NB4 (cell line): ENCODE measurements around the gene FTO.
A peak's percentile ranks its signal among the peaks of the same experiment; 100 is the strongest.

Experiments used
- DNase-seq: peaks from one replicate; pipeline ENCODE4 v3.0.0; 2010; ENCODE audit warnings: low read depth
- H3K4me3 ChIP-seq: one replicate; pipeline ENCODE4 v1.5.1; 2011; ENCODE audit warnings: mild to moderate bottlenecking, low read depth, low read length, moderate library complexity
- MYC ChIP-seq: IDR thresholded peaks from 2 replicates; pipeline ENCODE4 v1.6.1; 2011; ENCODE audit warnings: low read depth, low read length
- POLR2A ChIP-seq: IDR thresholded peaks from 2 replicates; pipeline ENCODE4 v1.6.1; 2011; ENCODE audit warnings: mild to moderate bottlenecking; ENCODE audit not compliant: insufficient read length; ENCODE audit errors: extremely low read depth
- TF ChIP-seq, protein P1 (sequence below): IDR thresholded peaks from one replicate; pipeline ENCODE4 v1.5.1; 2012; ENCODE audit warnings: low read depth, low read length
- TF ChIP-seq, protein P2 (sequence below): IDR thresholded peaks from 2 replicates; pipeline ENCODE4 v1.6.1; 2011; ENCODE audit warnings: low read depth, low read length

Gene FTO

DNA sequence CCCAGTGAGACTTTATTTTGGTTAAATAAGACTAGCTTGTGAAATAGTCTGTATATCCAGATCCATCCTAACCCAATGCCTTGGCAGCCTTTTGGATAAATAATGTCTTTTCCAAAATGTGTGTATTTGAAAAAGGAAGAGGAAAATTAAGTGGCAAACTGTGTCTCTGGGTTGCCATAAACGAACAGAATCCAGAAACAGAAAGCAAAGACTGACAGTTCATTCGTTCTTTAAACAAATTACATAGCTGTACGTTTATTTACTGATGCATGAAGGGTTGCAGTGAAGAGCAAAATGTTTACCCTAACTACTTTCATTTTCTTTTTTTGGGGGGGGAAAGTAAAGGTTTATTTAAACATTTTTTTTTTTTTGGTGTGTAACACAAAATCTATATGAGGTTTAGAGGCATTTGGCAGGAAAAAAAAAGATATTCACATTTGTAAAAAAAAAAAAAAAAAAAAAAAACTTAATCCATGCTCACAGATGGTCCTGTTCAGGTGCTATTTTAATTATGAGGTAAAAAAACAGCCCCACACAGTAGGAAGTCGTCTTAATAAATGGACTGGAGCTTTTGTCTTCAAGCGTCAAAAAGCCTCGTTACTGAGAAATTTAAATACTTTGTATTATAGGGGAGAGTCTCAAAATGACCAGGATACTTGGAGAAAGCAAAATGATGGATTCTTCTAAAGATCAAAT, 245.9 kb downstream of the FTO start:
- DNase-seq: no peak
- no peak overlapping the region for H3K4me3 ChIP-seq
- no peak for TF ChIP-seq MYC
- TF ChIP-seq, protein P1, sequence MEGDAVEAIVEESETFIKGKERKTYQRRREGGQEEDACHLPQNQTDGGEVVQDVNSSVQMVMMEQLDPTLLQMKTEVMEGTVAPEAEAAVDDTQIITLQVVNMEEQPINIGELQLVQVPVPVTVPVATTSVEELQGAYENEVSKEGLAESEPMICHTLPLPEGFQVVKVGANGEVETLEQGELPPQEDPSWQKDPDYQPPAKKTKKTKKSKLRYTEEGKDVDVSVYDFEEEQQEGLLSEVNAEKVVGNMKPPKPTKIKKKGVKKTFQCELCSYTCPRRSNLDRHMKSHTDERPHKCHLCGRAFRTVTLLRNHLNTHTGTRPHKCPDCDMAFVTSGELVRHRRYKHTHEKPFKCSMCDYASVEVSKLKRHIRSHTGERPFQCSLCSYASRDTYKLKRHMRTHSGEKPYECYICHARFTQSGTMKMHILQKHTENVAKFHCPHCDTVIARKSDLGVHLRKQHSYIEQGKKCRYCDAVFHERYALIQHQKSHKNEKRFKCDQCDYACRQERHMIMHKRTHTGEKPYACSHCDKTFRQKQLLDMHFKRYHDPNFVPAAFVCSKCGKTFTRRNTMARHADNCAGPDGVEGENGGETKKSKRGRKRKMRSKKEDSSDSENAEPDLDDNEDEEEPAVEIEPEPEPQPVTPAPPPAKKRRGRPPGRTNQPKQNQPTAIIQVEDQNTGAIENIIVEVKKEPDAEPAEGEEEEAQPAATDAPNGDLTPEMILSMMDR: no peak
- TF ChIP-seq, protein P2, sequence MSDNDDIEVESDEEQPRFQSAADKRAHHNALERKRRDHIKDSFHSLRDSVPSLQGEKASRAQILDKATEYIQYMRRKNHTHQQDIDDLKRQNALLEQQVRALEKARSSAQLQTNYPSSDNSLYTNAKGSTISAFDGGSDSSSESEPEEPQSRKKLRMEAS: no peak
- TF ChIP-seq POLR2A: no peak

DNA sequence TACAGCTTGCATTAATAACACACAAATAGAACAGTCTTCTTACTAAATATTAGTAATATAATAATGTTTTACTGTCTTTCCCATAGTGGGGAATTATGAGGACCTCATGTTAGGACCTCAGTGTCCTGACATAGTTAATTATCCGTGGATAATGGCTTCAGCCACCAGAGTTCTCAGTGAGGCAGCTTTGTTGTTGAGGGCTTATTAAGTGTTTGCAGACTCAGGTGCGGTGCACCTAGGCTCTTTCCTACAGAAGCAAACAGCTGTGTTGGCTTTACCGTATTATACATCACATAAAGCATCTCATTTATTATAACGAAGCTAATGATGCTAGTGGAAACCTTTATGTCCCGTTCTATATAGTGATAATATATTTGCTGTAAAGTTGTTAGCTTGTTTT, 246.7 kb downstream of the FTO start:
- no peak overlapping the region for H3K4me3 ChIP-seq
- TF ChIP-seq, protein P2: no peak
- TF ChIP-seq, protein P1: no peak
- TF ChIP-seq POLR2A: no peak
- TF ChIP-seq MYC: no peak
- no peak for DNase-seq

DNA sequence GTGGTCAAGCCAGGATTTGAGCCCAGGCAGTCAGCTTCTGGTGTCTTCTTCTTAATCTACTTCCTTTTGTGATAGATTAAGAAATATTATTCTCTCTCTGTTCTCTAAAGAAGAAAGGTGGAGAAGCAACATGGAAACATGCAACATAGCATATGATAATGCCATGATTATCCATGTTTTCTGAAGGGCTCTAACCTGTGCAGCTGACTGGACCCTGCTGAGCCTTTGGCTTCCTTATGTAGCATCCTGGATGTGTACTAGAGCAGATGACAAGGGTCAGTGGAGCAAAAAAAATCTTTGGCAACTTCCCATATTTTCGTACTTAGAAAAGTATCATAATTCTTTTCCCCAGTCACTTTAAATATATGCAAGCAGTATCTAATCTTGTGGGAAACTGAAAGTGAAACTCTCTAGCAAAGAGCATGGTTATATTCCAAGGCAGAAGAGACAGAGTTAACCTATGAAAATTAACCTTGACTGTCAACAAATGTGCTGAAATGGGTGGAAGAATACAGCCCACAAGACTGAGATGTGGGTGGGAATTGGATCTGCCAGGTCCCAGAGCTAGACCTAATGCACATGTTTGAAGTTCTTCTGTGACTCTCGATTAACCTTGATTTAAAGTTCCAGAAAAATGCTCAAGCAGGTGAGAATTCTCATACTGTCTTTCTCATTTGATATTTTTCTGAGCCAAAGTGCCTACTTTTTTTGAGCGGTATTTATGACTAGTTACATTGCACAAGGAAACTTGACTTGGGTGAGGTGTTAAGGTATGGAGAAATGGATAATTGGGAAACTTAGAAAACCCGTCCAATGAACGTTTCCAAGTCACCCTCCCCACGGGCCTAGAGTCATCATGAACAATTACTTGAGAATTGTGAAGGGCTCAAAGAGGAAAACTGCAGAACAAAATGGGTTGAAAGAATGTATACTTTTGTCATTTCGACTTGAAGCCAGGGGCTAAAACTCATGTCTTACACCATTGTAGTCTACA, 248.6 kb downstream of the FTO start:
- peak overlapping the region; percentile 2 for H3K4me3 ChIP-seq
- TF ChIP-seq POLR2A: no peak
- TF ChIP-seq, protein P1: no peak
- 0 out of 2 replicates have a peak, but pooled peaks have one; percentile 17 for TF ChIP-seq MYC
- DNase-seq: peak; percentile 70

DNA sequence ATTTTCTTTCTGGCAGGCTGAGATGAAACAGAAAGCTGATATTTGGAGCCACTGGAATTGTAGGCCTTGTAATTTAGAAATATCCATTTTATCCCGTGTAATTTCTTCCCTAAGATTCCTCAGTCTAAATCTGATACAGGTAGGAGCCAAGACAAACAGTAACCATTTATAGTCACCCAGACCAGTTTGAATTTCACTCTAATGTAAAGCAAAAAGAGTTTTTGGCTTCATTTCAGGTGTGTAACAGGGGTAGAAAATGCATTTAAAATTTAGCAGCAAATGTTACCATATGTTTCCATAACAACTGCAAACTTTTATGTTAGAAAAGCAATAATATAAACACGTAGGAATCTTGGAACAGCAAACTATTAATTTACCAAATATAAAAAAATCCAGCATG, 249.4 kb downstream of the FTO start:
- DNase-seq: no peak
- no peak overlapping the region for H3K4me3 ChIP-seq
- TF ChIP-seq, protein P1: no peak
- TF ChIP-seq, protein P2: no peak
- TF ChIP-seq MYC (no peak), POLR2A (no peak)

DNA sequence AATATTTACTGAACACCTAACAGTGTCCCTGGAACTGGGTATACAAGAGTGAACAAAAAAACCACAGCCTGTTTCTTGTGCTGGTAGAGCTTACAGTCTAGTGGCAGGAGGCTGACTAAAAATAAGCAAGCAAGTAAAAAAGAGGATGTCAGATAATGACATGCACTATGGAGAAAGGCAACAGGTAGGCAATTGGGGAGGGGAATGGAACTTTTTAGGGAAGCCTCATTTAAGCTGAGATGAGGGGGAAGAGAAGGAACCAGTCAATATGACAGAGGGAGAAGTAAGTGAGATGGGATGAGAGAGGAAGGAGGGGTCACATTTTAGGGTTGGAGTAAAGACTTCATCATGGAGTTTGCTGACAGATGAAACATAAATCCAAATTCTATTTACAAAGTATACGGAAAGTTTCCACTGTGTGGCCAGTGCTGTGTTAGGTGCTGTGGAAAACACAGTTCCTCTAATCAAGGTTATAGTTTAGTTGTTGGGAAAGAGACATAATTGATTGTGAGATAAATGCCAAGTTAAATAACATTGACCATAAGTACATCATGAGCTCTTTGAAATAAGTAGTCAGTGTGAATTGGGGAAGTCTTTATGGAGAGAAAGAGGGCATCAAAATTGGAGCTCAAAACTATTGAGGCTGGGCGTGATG, 251.4 kb downstream of the FTO start:
- peak; percentile 32 for DNase-seq
- no peak overlapping the region for H3K4me3 ChIP-seq

More for the DNA sequence above, 251.4 kb downstream of the FTO start:
- no peak for TF ChIP-seq POLR2A
- no peak for TF ChIP-seq MYC
- TF ChIP-seq, protein P2: no peak
- TF ChIP-seq, protein P1: no peak
